Mesenchymal stem cell (in vitro differentiated cells and primary cell): ENCODE results near the gene PROK2. TPM values are rescaled to one million over a fixed set of nuclear protein-coding genes. Genes with fewer than 3 reads are reported as not detected.

ENCODE experiments used
- DNase-seq: peaks from one replicate; pipeline ENCODE4 v3.0.0-alpha.2; 2013
- H2AFZ ChIP-seq: one replicate; pipeline ENCODE4 v1.6.1; 2013; ENCODE audit warnings: low read depth, mild to moderate bottlenecking, control low read depth, inconsistent platforms, low read length, moderate library complexity
- H2AK5ac ChIP-seq: 2 replicates; pipeline ENCODE4 v1.6.1; 2013; ENCODE audit warnings: low read length, moderate library complexity, mild to moderate bottlenecking, inconsistent platforms; ENCODE audit not compliant: severe bottlenecking
- H2BK120ac ChIP-seq: one replicate; pipeline ENCODE4 v1.6.1; 2013; ENCODE audit warnings: low read depth, mild to moderate bottlenecking, inconsistent platforms, low read length, moderate library complexity
- H2BK12ac ChIP-seq, 2 experiments: one replicate each; pipeline ENCODE4 v1.6.1; 2013; ENCODE audit warnings: inconsistent platforms in 2 of 2, low read length in 2 of 2, mild to moderate bottlenecking in 2 of 2, moderate library complexity in 2 of 2, control low read depth in 1 of 2
- H2BK15ac ChIP-seq: one replicate; pipeline ENCODE4 v1.6.1; 2013; ENCODE audit warnings: mild to moderate bottlenecking, low read depth, inconsistent platforms; ENCODE audit not compliant: poor library complexity, severe bottlenecking
- H2BK5ac ChIP-seq: 2 replicates; pipeline ENCODE4 v1.6.1; 2013; ENCODE audit warnings: low read depth, mild to moderate bottlenecking, low read length, control low read depth, inconsistent platforms; ENCODE audit not compliant: poor library complexity, severe bottlenecking
- H3K14ac ChIP-seq, 2 experiments: one replicate each; pipeline ENCODE4 v1.6.1; 2013; ENCODE audit warnings: inconsistent platforms in 2 of 2, low read length in 2 of 2, control low read depth in 1 of 2, mild to moderate bottlenecking in 1 of 2, moderate library complexity in 1 of 2
- H3K18ac ChIP-seq, 2 experiments: one replicate each; pipeline ENCODE4 v1.6.1; 2013; ENCODE audit warnings: inconsistent platforms in 2 of 2, low read length in 2 of 2, control low read depth in 1 of 2, low read depth in 1 of 2, mild to moderate bottlenecking in 1 of 2
- H3K23ac ChIP-seq, 2 experiments: one replicate each; pipeline ENCODE4 v1.6.1; 2013; ENCODE audit warnings: inconsistent platforms in 2 of 2, low read length in 2 of 2, mild to moderate bottlenecking in 2 of 2, moderate library complexity in 2 of 2, control low read depth in 1 of 2
- H3K27ac ChIP-seq: 2 replicates; pipeline ENCODE4 v1.5.1; 2013; ENCODE audit warnings: mild to moderate bottlenecking, moderate library complexity, low read length, control low read depth, inconsistent platforms; ENCODE audit not compliant: poor library complexity, severe bottlenecking
- H3K27me3 ChIP-seq, 2 experiments: 2 replicates each; pipeline versions ENCODE4 v1.6.1 to v1.7.0; 2013; ENCODE audit warnings: low read length in 2 of 2, mild to moderate bottlenecking in 2 of 2, moderate library complexity in 2 of 2, control low read depth in 1 of 2, inconsistent platforms in 1 of 2; ENCODE audit not compliant: control insufficient read depth in 1 of 2, insufficient read depth in 1 of 2
- H3K36me3 ChIP-seq, 2 experiments: 2 replicates each; pipeline versions ENCODE4 v1.6.1 to v1.7.0; 2013; ENCODE audit warnings: low read length in 2 of 2, control low read depth in 1 of 2, inconsistent platforms in 1 of 2, low read depth in 1 of 2, mild to moderate bottlenecking in 1 of 2; ENCODE audit not compliant: insufficient read depth in 2 of 2, control insufficient read depth in 1 of 2
- H3K4ac ChIP-seq, 2 experiments: one replicate each; pipeline ENCODE4 v1.6.1; 2013; ENCODE audit warnings: inconsistent platforms in 2 of 2, low read length in 2 of 2, mild to moderate bottlenecking in 2 of 2, moderate library complexity in 2 of 2, control low read depth in 1 of 2, low read depth in 1 of 2
- H3K4me1 ChIP-seq: 2 replicates; pipeline ENCODE4 v1.6.1; 2013; ENCODE audit warnings: low read depth, low read length, control low read depth; ENCODE audit not compliant: control insufficient read depth, insufficient read depth
- H3K4me2 ChIP-seq: 2 replicates; pipeline ENCODE4 v1.6.1; 2013; ENCODE audit warnings: low read length, mild to moderate bottlenecking, inconsistent platforms; ENCODE audit not compliant: poor library complexity, severe bottlenecking
- H3K4me3 ChIP-seq, 2 experiments: 2 replicates each; pipeline versions ENCODE4 v1.5.1 to v1.7.0; 2013; ENCODE audit warnings: low read length in 2 of 2, mild to moderate bottlenecking in 2 of 2, control low read depth in 1 of 2, low read depth in 1 of 2; ENCODE audit not compliant: insufficient read depth in 1 of 2
- H3K79me1 ChIP-seq: replicated peaks from 2 replicates; pipeline ENCODE4 v1.6.1; 2013; ENCODE audit warnings: mild to moderate bottlenecking, control low read depth, low read length, inconsistent platforms; ENCODE audit not compliant: poor library complexity, severe bottlenecking
- H3K9ac ChIP-seq: 2 replicates; pipeline ENCODE4 v1.7.0; 2013; ENCODE audit warnings: mild to moderate bottlenecking, low read length, moderate library complexity
- H3K9me3 ChIP-seq: 2 replicates; pipeline ENCODE4 v1.7.0; 2013; ENCODE audit warnings: mild to moderate bottlenecking, low read length; ENCODE audit not compliant: control insufficient read depth
- H4K8ac ChIP-seq: one replicate; pipeline ENCODE4 v1.6.1; 2013; ENCODE audit warnings: inconsistent platforms, mild to moderate bottlenecking, low read length, moderate library complexity
- H4K91ac ChIP-seq: one replicate; pipeline ENCODE4 v1.6.1; 2013; ENCODE audit warnings: mild to moderate bottlenecking, low read length, inconsistent platforms
- WGBS: methylation state at CpG from one replicate; pipeline ENCODE4 v1.1.7; 2013; ENCODE audit warnings: mixed read lengths; 5-methylcytosine and 5-hydroxymethylcytosine counted together
- small RNA-seq: library from polyadenylated mRNA; stranded (forward); fragments of <200 nt; extraction: miRNeasy Mini kit (QIAGEN cat#:217004); gene quantifications from one replicate; pipeline ENCODE3, GENCODE V24; 2013; ENCODE audit warnings: low read depth

The PROK2 gene

DNA sequence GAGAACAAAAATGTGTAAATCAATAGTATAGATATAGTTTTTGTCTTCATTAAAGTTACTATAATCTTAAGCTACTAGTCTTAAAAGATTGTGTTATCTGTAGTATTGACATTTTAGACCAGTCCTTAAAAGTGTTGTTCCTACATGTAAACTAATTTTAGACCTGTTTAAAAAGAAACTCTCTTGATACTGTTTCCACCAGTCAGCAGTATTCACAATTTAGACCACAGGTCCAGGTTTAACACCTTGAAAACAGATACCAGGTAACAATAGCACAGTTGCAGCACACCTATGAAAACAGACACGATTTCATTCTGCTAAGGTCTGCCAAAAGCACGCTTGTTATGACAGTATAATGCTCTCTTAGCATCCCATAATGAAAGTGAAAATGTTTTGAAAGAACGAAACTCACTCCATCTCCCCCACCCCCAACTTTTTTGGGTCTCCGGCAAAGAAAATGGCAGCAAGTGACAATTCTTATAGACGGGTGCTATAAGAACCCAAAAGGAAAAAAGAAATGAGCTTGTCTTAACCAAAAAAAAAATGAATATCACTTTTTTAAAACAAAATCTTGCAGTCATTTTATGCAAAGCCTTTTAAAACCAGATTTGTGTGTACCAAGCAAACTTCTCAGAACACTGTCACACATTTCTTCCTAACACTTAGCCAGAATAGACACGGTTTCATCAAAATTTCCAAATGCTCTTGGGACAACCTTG is 61.3 kb downstream of the PROK2 start:
- H2BK5ac ChIP-seq, result no peak overlapping the region
- H3K9me3 ChIP-seq, result no peaks in the 10 kb centered on the region
- H3K79me1 ChIP-seq, result peaks cover 4% of the 10 kb centered on the region
- no peak for DNase-seq
- H3K23ac ChIP-seq, result no peak overlapping the region
- peak overlapping the region; percentile 76 for H3K9ac ChIP-seq
- H3K4me3 ChIP-seq, result peak overlapping the region in 1 of 2 experiments; percentile 93
- no peak overlapping the region for H3K4me2 ChIP-seq
- H3K27me3 ChIP-seq, result peaks cover 4 to 9% of the 10 kb centered on the region in 2 experiments
- no peak overlapping the region for H4K8ac ChIP-seq
- H2AK5ac ChIP-seq, result no peak overlapping the region
- no peak overlapping the region for H3K14ac ChIP-seq
- no peak overlapping the region for H2AFZ ChIP-seq
- H3K4ac ChIP-seq, result no peak overlapping the region
- no peak overlapping the region for H2BK120ac ChIP-seq
- H4K91ac ChIP-seq, result no peak overlapping the region
- 85% methylated on average over 6 of the region's 6 CpGs for WGBS
- no peak overlapping the region for H2BK15ac ChIP-seq
- H2BK12ac ChIP-seq, result no peak overlapping the region
- H3K27ac ChIP-seq, result no peak overlapping the region
- H3K36me3 ChIP-seq, result no peaks in the 10 kb centered on the region
- H3K18ac ChIP-seq, result no peak overlapping the region
- peaks cover 10% of the 10 kb centered on the region for H3K4me1 ChIP-seq

- no peak overlapping the region for H2BK12ac ChIP-seq
- peaks cover 4% of the 10 kb centered on the region for H3K79me1 ChIP-seq
- no peak overlapping the region for H3K18ac ChIP-seq
- no peak overlapping the region for H2AK5ac ChIP-seq
- no peak overlapping the region for H4K8ac ChIP-seq
- no peak overlapping the region for H3K4ac ChIP-seq
- H3K27me3 ChIP-seq, result peaks cover 4 to 8% of the 10 kb centered on the region in 2 experiments
- no peak for DNase-seq
- no peaks in the 10 kb centered on the region for H3K9me3 ChIP-seq
- WGBS, result 96% methylated on average over 1 of the region's 1 CpG
- no peak overlapping the region for H3K4me2 ChIP-seq
- no peak overlapping the region for H3K27ac ChIP-seq
- no peak overlapping the region for H2BK5ac ChIP-seq
- no peak overlapping the region for H2BK120ac ChIP-seq
- no peak overlapping the region for H2AFZ ChIP-seq
- H4K91ac ChIP-seq, result no peak overlapping the region
- no peak overlapping the region for H3K23ac ChIP-seq
- H3K36me3 ChIP-seq, result no peaks in the 10 kb centered on the region
- H2BK15ac ChIP-seq, result no peak overlapping the region
- no peak overlapping the region for H3K14ac ChIP-seq
- no peak overlapping the region for H3K9ac ChIP-seq
- H3K4me3 ChIP-seq, result no peak overlapping the region
- H3K4me1 ChIP-seq, result peaks cover 10% of the 10 kb centered on the region
Measured at GRCh38 chr3:71722693-71723092, 62.3 kb downstream of the PROK2 start.

Small RNA genes lying within 50 kb of the gene (small RNA-seq; reads per million reads assigned to genes)
- gene RN7SL271P, result not detected
